Uterus (tissue), 4 donors: ENCODE results near the gene IQSEC2. TPM values are rescaled to one million over a fixed set of nuclear protein-coding genes. Genes with fewer than 3 reads are reported as not detected.
A peak's percentile ranks its signal among the peaks of the same experiment; 100 is the strongest.

Experiments used
- DNase-seq, 2 donors: peaks; one replicate each; pipeline ENCODE4 v3.0.0-alpha.2; 2019 to 2020
- H3K27ac ChIP-seq, 2 donors: fragments of 200-600 bp; sonication (generic); 1 replicate in 1 of 2; 2 replicates in 1 of 2; pipeline ENCODE4 v1.5.1; 2016 to 2018
- H3K27me3 ChIP-seq, 2 donors: fragments of 200-600 bp; sonication (generic); one replicate each; pipeline ENCODE4 v1.5.1; 2018 to 2019; ENCODE audit warnings: control low read depth in 1 of 2
- H3K36me3 ChIP-seq, 2 donors: fragments of 200-600 bp; sonication (generic); one replicate each; pipeline ENCODE4 v1.5.1; 2019; ENCODE audit warnings: control low read depth in 1 of 2
- H3K4me1 ChIP-seq, 2 donors: fragments of 200-600 bp; sonication (generic); one replicate each; pipeline ENCODE4 v1.5.1; 2018 to 2019; ENCODE audit warnings: control low read depth in 1 of 2
- H3K4me3 ChIP-seq, 2 donors: fragments of 200-600 bp; sonication (generic); 1 replicate in 1 of 2; 2 replicates in 1 of 2; pipeline ENCODE4 v1.5.1; 2018 to 2019; ENCODE audit warnings: mild to moderate bottlenecking in 1 of 2
- H3K9me3 ChIP-seq, 2 donors: fragments of 200-600 bp; sonication (generic); one replicate each; pipeline ENCODE4 v1.5.1; 2019; ENCODE audit warnings: control low read depth in 1 of 2
- POLR2A ChIP-seq, 2 donors: fragments of 450-650 bp; IDR thresholded peaks; one replicate each; pipeline ENCODE4 v1.6.1; 2016; ENCODE audit warnings: antibody characterized with exemption in 2 of 2, mild to moderate bottlenecking in 1 of 2, moderate library complexity in 1 of 2
- intact Hi-C: fragments of 100-400 bp; cut with DNase I; formaldehyde crosslinking; loops from one replicate; pipeline ENCODE4 v1.15.1; 2023; ENCODE audit warnings: low total_unique reads
- total RNA-seq, 4 donors: library from RNA; depleted of rRNA in 3 of 4; stranded (reverse); fragments of >200 nt in 3 of 4; gene quantifications; one replicate each; pipeline versions ENCODE4 v1.1.0 to v1.2.4, GENCODE V29; 2014 to 2023
- TF ChIP-seq, protein P1 (sequence below), 4 experiments: fragments of 200-600 bp in 2 of 4; fragments of 450-650 bp in 2 of 4; sonication (generic) in 2 of 4; IDR thresholded peaks; one replicate each; pipeline ENCODE4 v1.5.1; 2016 to 2019; ENCODE audit warnings: antibody characterized with exemption in 4 of 4, mild to moderate bottlenecking in 2 of 4, moderate library complexity in 1 of 4
- donor health status: DM: yes; HTN: yes; CAD: no.

IQSEC2 gene
- total RNA-seq, 4 donors from 2014 or later: 4.1 to 31.6 (median 8.9) TPM

- Histone ChIP-seq H3K27ac (no peak overlapping the region), H3K4me3 (no peak overlapping the region), H3K4me1 (no peaks in the 10 kb centered on the region), H3K36me3 (no peaks in the 10 kb centered on the region), H3K9me3 (no peaks in the 10 kb centered on the region), H3K27me3 (no peaks in the 10 kb centered on the region)
- DNase-seq: no peak
- intact Hi-C loops: no loop called here
- no peak for TF ChIP-seq POLR2A (IDR thresholded peaks at IDR 0.05)
- TF ChIP-seq, protein P1, sequence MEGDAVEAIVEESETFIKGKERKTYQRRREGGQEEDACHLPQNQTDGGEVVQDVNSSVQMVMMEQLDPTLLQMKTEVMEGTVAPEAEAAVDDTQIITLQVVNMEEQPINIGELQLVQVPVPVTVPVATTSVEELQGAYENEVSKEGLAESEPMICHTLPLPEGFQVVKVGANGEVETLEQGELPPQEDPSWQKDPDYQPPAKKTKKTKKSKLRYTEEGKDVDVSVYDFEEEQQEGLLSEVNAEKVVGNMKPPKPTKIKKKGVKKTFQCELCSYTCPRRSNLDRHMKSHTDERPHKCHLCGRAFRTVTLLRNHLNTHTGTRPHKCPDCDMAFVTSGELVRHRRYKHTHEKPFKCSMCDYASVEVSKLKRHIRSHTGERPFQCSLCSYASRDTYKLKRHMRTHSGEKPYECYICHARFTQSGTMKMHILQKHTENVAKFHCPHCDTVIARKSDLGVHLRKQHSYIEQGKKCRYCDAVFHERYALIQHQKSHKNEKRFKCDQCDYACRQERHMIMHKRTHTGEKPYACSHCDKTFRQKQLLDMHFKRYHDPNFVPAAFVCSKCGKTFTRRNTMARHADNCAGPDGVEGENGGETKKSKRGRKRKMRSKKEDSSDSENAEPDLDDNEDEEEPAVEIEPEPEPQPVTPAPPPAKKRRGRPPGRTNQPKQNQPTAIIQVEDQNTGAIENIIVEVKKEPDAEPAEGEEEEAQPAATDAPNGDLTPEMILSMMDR (IDR thresholded peaks at IDR 0.05): peak in 1 of 4 experiments; percentile 9
Measured at GRCh38 chrX:53244610-53245009, 36.8 kb downstream of the IQSEC2 start.

- Histone ChIP-seq H3K27ac (no peak overlapping the region), H3K4me3 (no peak overlapping the region), H3K36me3 (no peaks in the 10 kb centered on the region), H3K4me1 (no peaks in the 10 kb centered on the region), H3K9me3 (no peaks in the 10 kb centered on the region), H3K27me3 (no peaks in the 10 kb centered on the region)
- TF ChIP-seq POLR2A (IDR thresholded peaks at IDR 0.05): no peak
- TF ChIP-seq, protein P1 (IDR thresholded peaks at IDR 0.05): no peak
- intact Hi-C loops: no loop called here
- no peak for DNase-seq
Measured at GRCh38 chrX:53242310-53242709, 39.1 kb downstream of the IQSEC2 start.

DNA sequence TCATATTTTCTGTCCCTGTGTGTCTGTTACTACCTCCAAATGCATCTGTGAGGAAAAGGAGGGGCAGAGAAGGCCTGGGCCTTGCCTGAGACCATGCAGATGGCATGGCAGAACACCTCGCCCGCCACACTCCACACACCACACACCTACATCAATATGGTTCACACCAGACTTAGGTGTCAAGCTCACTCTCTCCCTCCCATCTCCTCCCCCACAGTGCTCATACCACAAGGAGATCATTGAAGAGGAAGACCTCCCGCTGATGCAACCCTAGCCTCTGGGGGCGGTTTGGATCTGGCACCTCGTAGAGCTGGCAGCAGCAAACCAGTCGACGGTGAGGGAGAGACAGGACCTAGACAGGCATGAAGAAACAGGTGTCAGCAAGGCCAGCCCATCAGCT is 39.8 kb downstream of the IQSEC2 start:
- H3K36me3 ChIP-seq: no peaks in the 10 kb centered on the region

DNA sequence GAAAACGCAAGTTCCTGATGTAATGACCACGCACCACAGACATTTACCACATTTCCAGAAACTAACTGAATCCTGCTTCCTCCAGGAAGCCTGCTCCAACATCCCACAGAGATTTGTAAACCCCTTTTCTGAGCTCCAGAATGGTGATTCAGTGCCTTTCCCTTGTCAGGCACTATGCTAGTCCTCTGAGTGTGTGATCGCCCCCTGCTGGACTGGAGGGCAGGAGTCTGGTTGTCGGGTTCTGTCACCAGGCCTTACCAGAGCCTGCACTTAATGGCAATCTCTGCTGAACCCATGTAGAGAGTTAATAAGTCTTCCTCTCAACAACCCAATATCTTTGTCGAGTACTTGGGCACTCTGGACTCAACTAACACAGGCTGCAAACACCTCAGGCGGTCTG is 41.9 kb downstream of the IQSEC2 start:
- no peaks in the 10 kb centered on the region for H3K4me1 ChIP-seq
- H3K27ac ChIP-seq: no peak overlapping the region
- TF ChIP-seq, protein P1 (IDR thresholded peaks at IDR 0.05): no peak
- no peak for TF ChIP-seq POLR2A (IDR thresholded peaks at IDR 0.05)
- H3K9me3 ChIP-seq: no peaks in the 10 kb centered on the region
- no peak overlapping the region for H3K4me3 ChIP-seq
- intact Hi-C loops: no loop called here
- DNase-seq: no peak
- H3K27me3 ChIP-seq: no peaks in the 10 kb centered on the region
- no peaks in the 10 kb centered on the region for H3K36me3 ChIP-seq

More for the DNA sequence above, 39.8 kb downstream of the IQSEC2 start:
- no peaks in the 10 kb centered on the region for H3K9me3 ChIP-seq
- no peaks in the 10 kb centered on the region for H3K27me3 ChIP-seq
- no peak for TF ChIP-seq POLR2A (IDR thresholded peaks at IDR 0.05)
- TF ChIP-seq, protein P1 (IDR thresholded peaks at IDR 0.05): no peak
- no peak for DNase-seq
- no peak overlapping the region for H3K4me3 ChIP-seq
- H3K4me1 ChIP-seq: no peaks in the 10 kb centered on the region
- H3K27ac ChIP-seq: no peak overlapping the region
- intact Hi-C loops: no loop called here

DNA sequence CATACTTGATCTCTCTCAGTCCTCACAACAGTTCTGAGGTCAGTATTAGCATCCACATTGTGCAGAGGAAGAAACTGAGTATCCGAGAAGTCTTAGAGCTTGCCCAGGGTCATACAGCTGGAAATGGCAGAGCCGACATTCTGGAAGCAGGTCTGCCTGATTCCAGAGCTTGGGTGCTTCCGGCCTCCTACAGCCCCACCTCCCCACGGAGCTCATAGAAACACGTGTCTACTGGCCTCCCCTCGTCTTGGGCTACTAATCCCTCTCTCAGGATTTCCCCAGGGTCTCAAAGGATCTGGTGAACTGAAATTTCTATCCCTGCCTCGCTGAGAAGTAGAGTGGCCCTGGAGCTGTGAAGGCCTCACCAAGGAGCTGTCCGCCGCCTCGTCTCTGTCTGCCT is 44.3 kb downstream of the IQSEC2 start:
- Histone ChIP-seq H3K27me3 (no peaks in the 10 kb centered on the region), H3K4me3 (no peak overlapping the region), H3K9me3 (no peaks in the 10 kb centered on the region), H3K36me3 (no peaks in the 10 kb centered on the region), H3K27ac (no peak overlapping the region), H3K4me1 (no peaks in the 10 kb centered on the region)
- DNase-seq: no peak
- TF ChIP-seq POLR2A (IDR thresholded peaks at IDR 0.05): no peak
- TF ChIP-seq, protein P1 (IDR thresholded peaks at IDR 0.05): no peak
- intact Hi-C loops: no loop called here
